RWPE1 (cell line): Measurements from ENCODE around the gene FOCAD.
A peak's percentile ranks its signal among the peaks of the same experiment; 100 is the strongest.

ENCODE experiments used
- CTCF ChIA-PET: fragments of 350-600 bp; sonication (Branson Sonifier 250); formaldehyde crosslinking; extraction: SDS; loops from one replicate; lab custom pipeline; 2021; lab: Yijun Ruan, JAX
- POLR2A ChIA-PET: fragments of 400-600 bp; formaldehyde crosslinking; extraction: SDS; loops from one replicate; lab custom pipeline; 2020; ENCODE audit warnings: antibody characterized with exemption; ENCODE audit not compliant: low non-redundant PET; lab: Yijun Ruan, JAX
- DNase-seq: peaks from one replicate; pipeline ENCODE4 v3.0.0; 2012; ENCODE audit warnings: low spot score
- H3K27ac ChIP-seq: fragments of 450-650 bp; 2 replicates; pipeline ENCODE4 v1.5.1; 2017
- TF ChIP-seq, protein P1 (sequence below): fragments of 450-650 bp; conservative IDR thresholded peaks from 2 replicates; pipeline ENCODE4 v1.5.1; 2017; ENCODE audit warnings: low read depth, mild to moderate bottlenecking

The FOCAD gene

DNA sequence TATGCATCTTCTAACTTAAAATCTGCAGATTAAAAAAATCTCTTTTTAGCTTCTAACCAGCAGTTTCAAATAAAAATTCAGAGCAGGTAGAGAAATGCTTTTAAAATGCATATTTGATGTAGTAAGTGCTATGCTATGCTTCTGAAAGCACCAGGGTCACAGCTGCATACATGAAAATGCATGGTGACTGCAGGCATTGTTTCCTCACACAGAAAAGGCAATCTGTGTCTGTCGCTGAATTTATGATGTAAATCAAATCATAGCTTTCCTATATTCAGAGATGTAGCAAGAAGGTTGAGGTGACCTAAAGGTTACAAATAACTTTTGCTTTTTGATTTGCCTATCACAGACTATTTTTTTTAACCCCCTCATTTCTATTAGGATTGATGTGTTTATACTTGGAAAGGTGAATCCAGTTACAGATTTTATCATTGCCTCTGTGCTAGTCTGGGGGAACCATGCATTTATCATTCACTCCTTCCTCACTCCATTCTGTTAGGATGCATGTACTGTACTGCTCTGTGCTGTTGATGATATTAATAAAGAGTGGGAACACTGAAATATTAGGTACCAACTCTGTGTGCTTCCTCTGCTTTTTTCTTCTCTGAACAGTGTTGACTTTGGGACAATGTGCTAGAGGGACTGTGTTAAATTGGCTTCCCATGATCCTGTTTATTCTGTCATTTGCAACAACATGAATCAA lies 65.6 kb downstream of the FOCAD start:
- no peak for DNase-seq
- TF ChIP-seq, protein P1, sequence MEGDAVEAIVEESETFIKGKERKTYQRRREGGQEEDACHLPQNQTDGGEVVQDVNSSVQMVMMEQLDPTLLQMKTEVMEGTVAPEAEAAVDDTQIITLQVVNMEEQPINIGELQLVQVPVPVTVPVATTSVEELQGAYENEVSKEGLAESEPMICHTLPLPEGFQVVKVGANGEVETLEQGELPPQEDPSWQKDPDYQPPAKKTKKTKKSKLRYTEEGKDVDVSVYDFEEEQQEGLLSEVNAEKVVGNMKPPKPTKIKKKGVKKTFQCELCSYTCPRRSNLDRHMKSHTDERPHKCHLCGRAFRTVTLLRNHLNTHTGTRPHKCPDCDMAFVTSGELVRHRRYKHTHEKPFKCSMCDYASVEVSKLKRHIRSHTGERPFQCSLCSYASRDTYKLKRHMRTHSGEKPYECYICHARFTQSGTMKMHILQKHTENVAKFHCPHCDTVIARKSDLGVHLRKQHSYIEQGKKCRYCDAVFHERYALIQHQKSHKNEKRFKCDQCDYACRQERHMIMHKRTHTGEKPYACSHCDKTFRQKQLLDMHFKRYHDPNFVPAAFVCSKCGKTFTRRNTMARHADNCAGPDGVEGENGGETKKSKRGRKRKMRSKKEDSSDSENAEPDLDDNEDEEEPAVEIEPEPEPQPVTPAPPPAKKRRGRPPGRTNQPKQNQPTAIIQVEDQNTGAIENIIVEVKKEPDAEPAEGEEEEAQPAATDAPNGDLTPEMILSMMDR: no peak
- no peak overlapping the region for H3K27ac ChIP-seq
- ChIA-PET CTCF (interaction anchor here (0.7 kb wide), 1 partner anchor 30 kb away, joined by 3 read pairs; no protein-coding TSS in a partner anchor), POLR2A (no interaction called here)

DNA sequence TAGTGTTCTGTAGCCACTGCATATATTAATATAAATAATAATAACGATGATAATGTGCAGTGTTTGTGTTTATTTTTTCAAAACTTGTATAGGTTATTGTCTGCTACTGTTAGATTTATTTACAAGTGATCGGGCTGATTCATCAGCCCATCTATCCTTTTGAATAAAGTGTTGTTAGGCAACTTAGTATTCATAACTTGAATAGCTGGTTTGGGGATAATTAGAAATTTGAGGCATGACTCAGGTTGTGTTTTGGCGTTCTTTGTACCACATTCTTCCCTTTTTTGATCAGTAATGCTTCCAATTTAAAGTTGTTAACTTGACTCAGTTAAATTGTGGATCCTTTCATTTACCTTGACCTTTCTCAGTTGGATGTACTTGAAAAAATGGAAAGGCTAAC lies 69.7 kb downstream of the FOCAD start:
- TF ChIP-seq, protein P1: no peak
- CTCF ChIA-PET: interaction anchor here (0.6 kb wide), 1 partner anchor 1540 kb away, joined by 4 read pairs; no protein-coding TSS in a partner anchor
- peak; percentile 65 for DNase-seq
- POLR2A ChIA-PET: no interaction called here
- H3K27ac ChIP-seq: no peak overlapping the region

DNA sequence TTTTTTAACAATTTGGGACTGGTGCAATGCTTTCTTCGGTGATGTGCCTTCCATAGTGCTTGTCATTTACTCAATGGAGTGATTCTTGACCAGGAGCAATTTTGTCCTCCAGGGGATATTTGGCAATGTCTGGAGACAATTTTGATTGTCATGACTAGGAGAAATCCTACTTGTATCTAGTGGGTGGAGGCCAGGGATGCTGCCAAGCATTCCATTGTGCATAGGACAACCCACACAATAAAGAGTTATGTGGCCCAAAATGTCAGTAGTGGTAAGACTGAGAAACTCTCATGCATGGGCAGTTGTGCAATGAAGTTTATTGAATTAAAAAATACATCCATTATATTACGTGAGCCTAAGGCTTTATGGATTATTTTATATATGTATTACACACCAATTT lies 70.5 kb downstream of the FOCAD start:
- ChIA-PET POLR2A (no interaction called here), CTCF (no interaction called here)
- no peak for DNase-seq
- TF ChIP-seq, protein P1: no peak
- no peak overlapping the region for H3K27ac ChIP-seq

DNA sequence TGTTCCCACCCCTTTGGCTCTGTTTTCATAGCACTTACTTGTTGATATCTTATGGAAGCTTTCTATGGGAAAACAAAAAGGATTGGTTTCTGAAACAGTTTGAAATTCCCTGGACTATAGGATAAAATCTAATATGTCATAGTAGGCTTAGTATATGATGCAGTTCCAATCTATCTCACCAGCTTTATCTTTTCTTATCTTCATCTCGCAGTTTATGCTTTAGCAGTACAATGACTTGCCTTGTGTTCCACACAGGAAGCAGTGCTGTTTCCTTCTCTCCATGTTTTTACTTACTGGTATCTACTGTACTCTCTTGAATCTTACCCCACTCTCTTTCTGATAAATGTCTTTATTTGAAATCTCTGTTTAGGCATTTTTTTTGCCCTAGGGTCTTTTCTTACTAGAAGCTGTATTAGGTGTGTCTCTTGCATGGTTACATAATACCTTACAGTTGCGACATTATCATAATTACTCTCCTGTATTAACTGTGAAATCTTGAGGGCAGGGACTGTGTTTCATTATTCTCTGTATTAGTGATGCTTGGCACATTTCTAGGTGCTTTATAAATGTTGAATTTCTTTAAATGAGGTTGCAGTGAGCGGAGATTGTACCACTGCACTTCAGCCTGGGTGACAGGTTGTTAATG lies 76.3 kb downstream of the FOCAD start:
- TF ChIP-seq, protein P1: no peak
- CTCF ChIA-PET: interaction anchor here (0.6 kb wide), 2 partner anchors 94 to 327 kb away, joined by 3 read pairs; no protein-coding TSS in a partner anchor
- POLR2A ChIA-PET: interaction anchor here (0.6 kb wide), 1 partner anchor 16 kb away, joined by 6 read pairs; no protein-coding TSS in a partner anchor
- DNase-seq: no peak
- H3K27ac ChIP-seq: no peak overlapping the region

DNA sequence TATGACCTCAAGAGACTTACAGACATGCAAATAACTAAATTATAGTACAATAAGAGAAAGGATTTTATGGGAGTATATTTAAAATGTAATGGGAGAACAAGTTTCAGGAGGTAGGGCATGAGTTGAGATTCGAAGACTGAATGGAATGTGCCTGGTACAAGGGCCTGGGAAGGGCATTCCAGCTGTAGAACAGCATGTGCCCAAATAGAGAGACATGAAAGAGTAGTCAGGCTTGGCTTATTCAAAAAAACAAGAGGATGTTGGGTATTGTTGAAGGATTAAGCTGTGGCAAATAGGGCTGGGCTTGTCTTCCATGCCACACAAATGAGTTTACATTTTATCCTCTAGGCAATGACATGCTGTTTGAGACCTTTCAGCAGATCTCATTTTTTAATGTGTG lies 86.9 kb downstream of the FOCAD start:
- ChIA-PET POLR2A (no interaction called here), CTCF (no interaction called here)
- DNase-seq: no peak
- H3K27ac ChIP-seq: no peak overlapping the region
- TF ChIP-seq, protein P1: no peak

DNA sequence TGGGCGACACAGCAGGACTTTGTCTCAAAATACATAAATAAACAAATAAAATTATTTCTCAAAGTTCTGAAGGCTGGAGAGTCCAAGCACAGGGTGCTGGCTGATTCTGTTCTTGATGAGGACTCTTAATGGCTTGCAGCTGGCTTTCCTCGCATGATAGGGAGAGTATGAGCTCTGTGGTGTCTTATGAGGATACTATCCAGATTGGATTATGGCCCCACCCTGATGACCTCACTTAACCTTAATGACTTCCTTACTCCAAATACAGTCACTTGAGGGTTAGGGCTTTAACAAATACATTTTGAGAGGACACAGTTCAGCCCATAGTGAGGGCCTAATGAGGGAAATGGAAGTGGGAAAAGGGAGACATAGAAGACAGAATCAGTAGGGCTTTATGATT lies 87.7 kb downstream of the FOCAD start:
- ChIA-PET POLR2A (no interaction called here), CTCF (no interaction called here)
- no peak for DNase-seq
- no peak overlapping the region for H3K27ac ChIP-seq
- TF ChIP-seq, protein P1: no peak
